Neural cell (in vitro differentiated cells): Measurements from ENCODE around the gene PRXL2B. TPM values are rescaled to one million over a fixed set of nuclear protein-coding genes. Genes with fewer than 3 reads are reported as not detected.

Experiments
- H2AFZ ChIP-seq: fragments of 200-600, 300-800 bp; sonication (generic), shearing (Covaris generic); 2 replicates; pipeline ENCODE4 v1.6.0; 2014; ENCODE audit warnings: low read depth, mild to moderate bottlenecking, antibody characterized with exemption, low read length, moderate library complexity
- H3F3A ChIP-seq: fragments of 200-600 bp; shearing (Covaris generic); 2 replicates; pipeline ENCODE4 v1.6.1; 2016; ENCODE audit warnings: mild to moderate bottlenecking, moderate library complexity, mixed read lengths, antibody characterized with exemption, low read length; ENCODE audit not compliant: insufficient read depth, poor library complexity, severe bottlenecking
- H3K27ac ChIP-seq: fragments of 200-600, 300-800 bp; sonication (generic), shearing (Covaris generic); 2 replicates; pipeline ENCODE4 v1.5.1; 2014; ENCODE audit warnings: mild to moderate bottlenecking, low read length, moderate library complexity
- H3K27me3 ChIP-seq: fragments of 300-800, 200-600 bp; sonication (generic), shearing (Covaris generic); 2 replicates; pipeline ENCODE4 v1.6.0; 2014; ENCODE audit warnings: mild to moderate bottlenecking, low read depth, low read length, moderate library complexity; ENCODE audit not compliant: insufficient read depth
- H3K36me3 ChIP-seq: fragments of 300-800, 200-600 bp; sonication (generic), shearing (Covaris generic); 2 replicates; pipeline ENCODE4 v1.5.1; 2014; ENCODE audit warnings: mild to moderate bottlenecking, antibody characterized with exemption, low read length, moderate library complexity; ENCODE audit not compliant: insufficient read depth
- H3K4me2 ChIP-seq: fragments of 300-800, 200-600 bp; sonication (generic), shearing (Covaris generic); 2 replicates; pipeline ENCODE4 v1.6.0; 2014; ENCODE audit warnings: mild to moderate bottlenecking, low read length
- H3K4me3 ChIP-seq: fragments of 300-800, 200-600 bp; sonication (generic), shearing (Covaris generic); 2 replicates; pipeline ENCODE4 v1.5.1; 2014; ENCODE audit warnings: mild to moderate bottlenecking, low read length, moderate library complexity
- H3K79me2 ChIP-seq: fragments of 200-600 bp; shearing (Covaris generic); replicated peaks from 2 replicates; pipeline ENCODE4 v1.6.0; 2014; ENCODE audit warnings: mild to moderate bottlenecking, low read length, moderate library complexity; ENCODE audit not compliant: insufficient read depth
- H3K9ac ChIP-seq: fragments of 300-800, 200-600 bp; sonication (generic), shearing (Covaris generic); 2 replicates; pipeline ENCODE4 v1.6.1; 2016; ENCODE audit warnings: mild to moderate bottlenecking, low read length, mixed read lengths
- H3K9me2 ChIP-seq: fragments of 200-600 bp; shearing (Covaris generic); 2 replicates; pipeline ENCODE4 v1.6.1; 2016; ENCODE audit warnings: mild to moderate bottlenecking, low read length, mixed read lengths; ENCODE audit not compliant: insufficient read depth
- H3K9me3 ChIP-seq: fragments of 200-600, 300-800 bp; sonication (generic), shearing (Covaris generic); 2 replicates; pipeline ENCODE4 v1.6.1; 2016; ENCODE audit warnings: mild to moderate bottlenecking, mixed run types, low read length, moderate library complexity, mixed read lengths
- H4K20me1 ChIP-seq: fragments of 200-600 bp; shearing (Covaris generic); 2 replicates; pipeline ENCODE4 v1.6.1; 2016; ENCODE audit warnings: mild to moderate bottlenecking, mixed run types; ENCODE audit not compliant: insufficient read depth
- CTCF ChIP-seq: fragments of 450-650 bp; IDR thresholded peaks from 2 replicates; pipeline ENCODE4 v1.5.1; 2014; ENCODE audit warnings: antibody characterized with exemption, mild to moderate bottlenecking, moderate library complexity; ENCODE audit not compliant: poor library complexity, severe bottlenecking
- EP300 ChIP-seq: fragments of 450-650 bp; conservative IDR thresholded peaks from 2 replicates; pipeline ENCODE4 v1.6.1; 2014; ENCODE audit warnings: antibody characterized with exemption, mild to moderate bottlenecking, moderate library complexity; ENCODE audit not compliant: poor library complexity, severe bottlenecking
- EZH2 ChIP-seq: fragments of 200-600, 300-800 bp; shearing (Covaris generic), sonication (generic); IDR thresholded peaks from 2 replicates; pipeline ENCODE4 v1.6.1; 2014; ENCODE audit warnings: antibody characterized with exemption, low read length, borderline replicate concordance, mild to moderate bottlenecking; ENCODE audit not compliant: insufficient read depth, poor library complexity, severe bottlenecking
- MXI1 ChIP-seq: fragments of 450-650 bp; conservative IDR thresholded peaks from 2 replicates; pipeline ENCODE4 v1.6.1; 2014; ENCODE audit warnings: antibody characterized with exemption, mild to moderate bottlenecking; ENCODE audit not compliant: poor library complexity, severe bottlenecking
- POLR2AphosphoS5 ChIP-seq: IDR thresholded peaks from 2 replicates; pipeline ENCODE4 v1.6.1; 2012
- RAD21 ChIP-seq: fragments of 450-650 bp; conservative IDR thresholded peaks from 2 replicates; pipeline ENCODE4 v1.6.1; 2014; ENCODE audit warnings: antibody characterized with exemption, mild to moderate bottlenecking, moderate library complexity
- REST ChIP-seq: IDR thresholded peaks from 2 replicates; pipeline ENCODE4 v1.6.1; 2012; ENCODE audit warnings: borderline replicate concordance
- SMC3 ChIP-seq: fragments of 450-650 bp; conservative IDR thresholded peaks from 2 replicates; pipeline ENCODE4 v1.6.1; 2014; ENCODE audit warnings: antibody characterized with exemption, mild to moderate bottlenecking, moderate library complexity; ENCODE audit not compliant: poor library complexity
- TAF1 ChIP-seq: IDR thresholded peaks from 2 replicates; pipeline ENCODE4 v1.6.1; 2012; ENCODE audit warnings: low read depth
- polyA plus RNA-seq: library from polyadenylated mRNA; depleted of rRNA; stranded (reverse); fragments of >200 nt; gene quantifications from 2 replicates; pipeline ENCODE4 v1.2.3, GENCODE V29; 2014

The PRXL2B gene
- polyA plus RNA-seq, 1 donor from 2014 or later = 29.0 TPM

- Histone ChIP-seq H3K9me2 (no peaks in the 10 kb centered on the region), H2AFZ (no peak overlapping the region), H3K79me2 (no peaks in the 10 kb centered on the region), H3K4me2 (no peak overlapping the region), H3K36me3 (no peaks in the 10 kb centered on the region), H3K9ac (no peak overlapping the region), H3K27me3 (no peaks in the 10 kb centered on the region), H3K27ac (no peak overlapping the region), H3F3A (no peaks in the 10 kb centered on the region), H4K20me1 (no peaks in the 10 kb centered on the region), H3K4me3 (no peak overlapping the region), H3K9me3 (peaks cover 3% of the 10 kb centered on the region)
- TF ChIP-seq POLR2AphosphoS5 (no peak), EP300 (no peak), MXI1 (no peak)
Observed at GRCh38 chr1:2610036-2610959, 23.7 kb downstream of the PRXL2B start.

- Histone ChIP-seq H3K27me3 (no peaks in the 10 kb centered on the region), H3F3A (no peaks in the 10 kb centered on the region), H3K27ac (no peak overlapping the region), H3K79me2 (no peaks in the 10 kb centered on the region), H3K9me3 (peaks cover 3% of the 10 kb centered on the region), H3K9me2 (no peaks in the 10 kb centered on the region), H3K4me3 (no peak overlapping the region), H3K9ac (no peak overlapping the region), H3K36me3 (no peaks in the 10 kb centered on the region), H4K20me1 (no peaks in the 10 kb centered on the region), H3K4me2 (no peak overlapping the region), H2AFZ (no peak overlapping the region)
- TF ChIP-seq EZH2 (no peak), POLR2AphosphoS5 (no peak)
Observed at GRCh38 chr1:2611031-2611501, 24.5 kb downstream of the PRXL2B start.

GRCh38 chr1:2611621-2612437, 25.3 kb downstream of the PRXL2B start:
- no peak overlapping the region for H3K4me3 ChIP-seq
- H3K4me2 ChIP-seq = no peak overlapping the region
- no peak overlapping the region for H2AFZ ChIP-seq

More at GRCh38 chr1:2611621-2612437, 25.3 kb downstream of the PRXL2B start:
- H3K9me2 ChIP-seq = no peaks in the 10 kb centered on the region
- no peaks in the 10 kb centered on the region for H3K36me3 ChIP-seq
- TF ChIP-seq EZH2 = no peak
- no peak for TF ChIP-seq TAF1
- no peak for TF ChIP-seq RAD21
- TF ChIP-seq EP300 = no peak
- no peak for TF ChIP-seq REST
- no peak for TF ChIP-seq SMC3
- no peak for TF ChIP-seq POLR2AphosphoS5
- TF ChIP-seq MXI1 = no peak
- no peak for TF ChIP-seq CTCF
- H4K20me1 ChIP-seq = no peaks in the 10 kb centered on the region
- no peaks in the 10 kb centered on the region for H3K79me2 ChIP-seq
- H3K27me3 ChIP-seq = no peaks in the 10 kb centered on the region
- H3F3A ChIP-seq = no peaks in the 10 kb centered on the region
- H3K27ac ChIP-seq = no peak overlapping the region
- peaks cover 3% of the 10 kb centered on the region for H3K9me3 ChIP-seq
- H3K9ac ChIP-seq = no peak overlapping the region
